Measurements from ENCODE around the gene NGB.

DNA sequence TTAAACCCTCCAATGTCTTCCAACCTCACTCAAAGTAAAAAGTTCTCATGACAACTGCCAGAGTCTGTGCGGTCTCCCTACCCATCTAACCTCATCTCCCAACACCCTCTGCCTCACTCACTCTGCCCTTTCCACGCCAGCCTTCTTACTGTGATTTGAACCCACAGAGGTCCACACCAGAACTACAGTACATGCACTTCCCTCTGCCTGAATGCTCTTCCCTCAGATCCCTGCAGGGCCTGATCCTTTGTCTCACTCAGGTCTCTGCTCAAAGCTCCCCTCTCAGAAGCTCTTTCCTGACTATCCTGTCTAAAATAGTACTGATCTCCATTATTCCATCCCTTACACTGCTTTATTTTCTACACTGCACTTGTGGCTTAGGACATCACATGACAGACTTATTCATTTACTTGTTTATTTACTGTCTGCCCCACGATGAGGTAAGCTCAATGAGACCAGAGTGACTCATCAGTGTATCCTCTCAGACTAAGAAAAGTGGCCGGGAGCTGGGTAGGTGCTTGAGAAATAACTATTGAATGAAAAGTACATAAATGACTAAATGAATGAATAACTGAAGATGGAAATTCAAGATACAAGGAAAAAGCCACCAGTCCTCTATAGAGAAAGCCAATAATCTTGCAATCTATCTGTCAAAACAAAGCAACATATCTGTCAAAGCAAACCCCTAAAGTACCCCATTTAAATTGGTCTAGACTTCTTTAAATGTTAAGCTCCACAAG is 32.6 kb upstream of the NGB start:
- TF ChIP-seq, protein P1, sequence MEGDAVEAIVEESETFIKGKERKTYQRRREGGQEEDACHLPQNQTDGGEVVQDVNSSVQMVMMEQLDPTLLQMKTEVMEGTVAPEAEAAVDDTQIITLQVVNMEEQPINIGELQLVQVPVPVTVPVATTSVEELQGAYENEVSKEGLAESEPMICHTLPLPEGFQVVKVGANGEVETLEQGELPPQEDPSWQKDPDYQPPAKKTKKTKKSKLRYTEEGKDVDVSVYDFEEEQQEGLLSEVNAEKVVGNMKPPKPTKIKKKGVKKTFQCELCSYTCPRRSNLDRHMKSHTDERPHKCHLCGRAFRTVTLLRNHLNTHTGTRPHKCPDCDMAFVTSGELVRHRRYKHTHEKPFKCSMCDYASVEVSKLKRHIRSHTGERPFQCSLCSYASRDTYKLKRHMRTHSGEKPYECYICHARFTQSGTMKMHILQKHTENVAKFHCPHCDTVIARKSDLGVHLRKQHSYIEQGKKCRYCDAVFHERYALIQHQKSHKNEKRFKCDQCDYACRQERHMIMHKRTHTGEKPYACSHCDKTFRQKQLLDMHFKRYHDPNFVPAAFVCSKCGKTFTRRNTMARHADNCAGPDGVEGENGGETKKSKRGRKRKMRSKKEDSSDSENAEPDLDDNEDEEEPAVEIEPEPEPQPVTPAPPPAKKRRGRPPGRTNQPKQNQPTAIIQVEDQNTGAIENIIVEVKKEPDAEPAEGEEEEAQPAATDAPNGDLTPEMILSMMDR (conservative IDR thresholded peaks at IDR 0.05), result no peak
- TF ChIP-seq ZFX (IDR thresholded peaks at IDR 0.05), result no peak
